Measurements from ENCODE around the gene MTG2. TPM values are rescaled to one million over a fixed set of nuclear protein-coding genes. Genes with fewer than 3 reads are reported as not detected.

Gene MTG2
- total and polyA plus RNA-seq, 2 of the 13 experiments (the other 11 are each of a cell fraction or from before 2014, with no cell fraction given) = 20.4 to 37.8 TPM

- TF ChIP-seq EEA1 (CRISPR knock-in tag; IDR thresholded peaks at IDR 0.05; ENCODE audit: borderline replicate concordance) (peak; percentile 74; the same call in 1 of the 2 replicates), ZNF235 (CRISPR knock-in tag; IDR thresholded peaks at IDR 0.05; ENCODE audit: borderline replicate concordance) (0 out of 2 replicates have a peak, but pooled peaks have one; percentile 66), NR2F1 (CRISPR knock-in tag; IDR thresholded peaks at IDR 0.05) (peak; percentile 43 to 61; a peak in 3 of 4 replicates), ZMAT3 (CRISPR knock-in tag; conservative IDR thresholded peaks at IDR 0.05) (peak; percentile 23; the same call in 1 of the 2 replicates), ATAD3A (CRISPR knock-in tag; IDR thresholded peaks at IDR 0.05) (0 out of 2 replicates have a peak, but pooled peaks have one; percentile 8), SP1 (IDR thresholded peaks at IDR 0.05) (no peak), SP1 (CRISPR knock-in tag; IDR thresholded peaks at IDR 0.05) (0 out of 2 replicates have a peak, but pooled peaks have one; percentile 10), RXRB (CRISPR knock-in tag; IDR thresholded peaks at IDR 0.05; ENCODE audit: borderline replicate concordance) (peak; percentile 59), ZNF629 (CRISPR knock-in tag; conservative IDR thresholded peaks at IDR 0.05) (peak; percentile 53; the same call in 1 of the 2 replicates), CHD4 (IDR thresholded peaks at IDR 0.05; ENCODE audit: borderline replicate concordance, low read length) (peak; percentile 4; the same call in 1 of the 2 replicates), MNT (IDR thresholded peaks at IDR 0.05) (peak; percentile 31), MTA1 (CRISPR knock-in tag; IDR thresholded peaks at IDR 0.05; ENCODE audit: borderline replicate concordance) (peak; percentile 48; the same call in 1 of the 2 replicates), RNF2 (conservative IDR thresholded peaks at IDR 0.05; ENCODE audit: low read depth) (0 out of 2 replicates have a peak, but pooled peaks have one; percentile 51), ZSCAN21 (CRISPR knock-in tag; IDR thresholded peaks at IDR 0.05; ENCODE audit: borderline replicate concordance) (peak; percentile 57; the same call in 1 of the 2 replicates), ZNF292 (CRISPR knock-in tag; IDR thresholded peaks at IDR 0.05; ENCODE audit: borderline replicate concordance, low read depth) (0 out of 2 replicates have a peak, but pooled peaks have one; percentile 27), TFDP2 (CRISPR knock-in tag; IDR thresholded peaks at IDR 0.05) (peak; percentile 32; the same call in 1 of the 2 replicates), ZFP41 (CRISPR knock-in tag; IDR thresholded peaks at IDR 0.05; ENCODE audit: borderline replicate concordance) (0 out of 2 replicates have a peak, but pooled peaks have one; percentile 27), RFX3 (CRISPR knock-in tag; IDR thresholded peaks at IDR 0.05) (peak; percentile 91), ZMYM2 (CRISPR knock-in tag; IDR thresholded peaks at IDR 0.05) (peak; percentile 49; the same call in 1 of the 2 replicates), SALL1 (CRISPR knock-in tag; IDR thresholded peaks at IDR 0.05) (peak; percentile 23; the same call in 1 of the 2 replicates)
- TF ChIP-seq, protein P1, sequence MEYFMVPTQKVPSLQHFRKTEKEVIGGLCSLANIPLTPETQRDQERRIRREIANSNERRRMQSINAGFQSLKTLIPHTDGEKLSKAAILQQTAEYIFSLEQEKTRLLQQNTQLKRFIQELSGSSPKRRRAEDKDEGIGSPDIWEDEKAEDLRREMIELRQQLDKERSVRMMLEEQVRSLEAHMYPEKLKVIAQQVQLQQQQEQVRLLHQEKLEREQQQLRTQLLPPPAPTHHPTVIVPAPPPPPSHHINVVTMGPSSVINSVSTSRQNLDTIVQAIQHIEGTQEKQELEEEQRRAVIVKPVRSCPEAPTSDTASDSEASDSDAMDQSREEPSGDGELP (IDR thresholded peaks at IDR 0.05; ENCODE audit: borderline replicate concordance, low read depth) = 0 out of 2 replicates have a peak, but pooled peaks have one; percentile 18
- TF ChIP-seq, protein P2, sequence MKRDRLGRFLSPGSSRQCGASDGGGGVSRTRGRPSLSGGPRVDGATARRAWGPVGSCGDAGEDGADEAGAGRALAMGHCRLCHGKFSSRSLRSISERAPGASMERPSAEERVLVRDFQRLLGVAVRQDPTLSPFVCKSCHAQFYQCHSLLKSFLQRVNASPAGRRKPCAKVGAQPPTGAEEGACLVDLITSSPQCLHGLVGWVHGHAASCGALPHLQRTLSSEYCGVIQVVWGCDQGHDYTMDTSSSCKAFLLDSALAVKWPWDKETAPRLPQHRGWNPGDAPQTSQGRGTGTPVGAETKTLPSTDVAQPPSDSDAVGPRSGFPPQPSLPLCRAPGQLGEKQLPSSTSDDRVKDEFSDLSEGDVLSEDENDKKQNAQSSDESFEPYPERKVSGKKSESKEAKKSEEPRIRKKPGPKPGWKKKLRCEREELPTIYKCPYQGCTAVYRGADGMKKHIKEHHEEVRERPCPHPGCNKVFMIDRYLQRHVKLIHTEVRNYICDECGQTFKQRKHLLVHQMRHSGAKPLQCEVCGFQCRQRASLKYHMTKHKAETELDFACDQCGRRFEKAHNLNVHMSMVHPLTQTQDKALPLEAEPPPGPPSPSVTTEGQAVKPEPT (CRISPR knock-in tag; IDR thresholded peaks at IDR 0.05; ENCODE audit: low read depth) = peak; percentile 3; the same call in 1 of the 2 replicates
Observed at GRCh38 chr20:62236766-62237513, 54.1 kb downstream of the MTG2 start (continued).

Data from HepG2 (cell line).